IPS-20b (cell line): Measurements from ENCODE around the gene GJB1.

ENCODE experiments used
- H3K27ac ChIP-seq: one replicate; pipeline ENCODE4 v1.5.1; 2013; ENCODE audit warnings: low read length
- H3K27me3 ChIP-seq: 2 replicates; pipeline ENCODE4 v1.6.1; 2013; ENCODE audit warnings: mild to moderate bottlenecking, low read length, inconsistent platforms; ENCODE audit not compliant: insufficient read depth
- H3K36me3 ChIP-seq: 2 replicates; pipeline ENCODE4 v1.6.1; 2013; ENCODE audit warnings: low read depth, mild to moderate bottlenecking, inconsistent platforms, low read length, moderate library complexity; ENCODE audit not compliant: insufficient read depth
- H3K4me1 ChIP-seq: 2 replicates; pipeline ENCODE4 v1.6.1; 2013; ENCODE audit warnings: mild to moderate bottlenecking, control low read depth, inconsistent platforms, low read length, moderate library complexity; ENCODE audit not compliant: insufficient read depth
- H3K4me3 ChIP-seq: 2 replicates; pipeline ENCODE4 v1.5.1; 2013; ENCODE audit warnings: mild to moderate bottlenecking, low read length, inconsistent platforms
- H3K9ac ChIP-seq: 2 replicates; pipeline ENCODE4 v1.6.1; 2013; ENCODE audit warnings: low read depth, mild to moderate bottlenecking, inconsistent platforms, low read length, moderate library complexity
- H3K9me3 ChIP-seq: 2 replicates; pipeline ENCODE4 v1.6.1; 2013; ENCODE audit warnings: mild to moderate bottlenecking, low read depth, low read length, inconsistent platforms; ENCODE audit not compliant: insufficient read depth

The GJB1 gene

GRCh38 chrX:71184092-71184491 is 38.9 kb upstream of the GJB1 start:
- H3K4me1 ChIP-seq = peaks cover 14% of the 10 kb centered on the region
- no peak overlapping the region for H3K27ac ChIP-seq
- no peaks in the 10 kb centered on the region for H3K9me3 ChIP-seq
- no peaks in the 10 kb centered on the region for H3K27me3 ChIP-seq
- no peak overlapping the region for H3K9ac ChIP-seq
- no peaks in the 10 kb centered on the region for H3K36me3 ChIP-seq
- no peak overlapping the region for H3K4me3 ChIP-seq

GRCh38 chrX:71184803-71185495 is 38.1 kb upstream of the GJB1 start:
- Histone ChIP-seq H3K4me3 (no peak overlapping the region), H3K27ac (no peak overlapping the region), H3K4me1 (peaks cover 14% of the 10 kb centered on the region), H3K27me3 (no peaks in the 10 kb centered on the region), H3K9me3 (no peaks in the 10 kb centered on the region), H3K36me3 (no peaks in the 10 kb centered on the region), H3K9ac (no peak overlapping the region)

GRCh38 chrX:71191248-71191647 is 31.8 kb upstream of the GJB1 start:
- H3K4me1 ChIP-seq = peaks cover 9% of the 10 kb centered on the region
- H3K4me3 ChIP-seq = no peak overlapping the region
- H3K9me3 ChIP-seq = no peaks in the 10 kb centered on the region
- no peak overlapping the region for H3K27ac ChIP-seq
- H3K27me3 ChIP-seq = no peaks in the 10 kb centered on the region
- no peaks in the 10 kb centered on the region for H3K36me3 ChIP-seq
- H3K9ac ChIP-seq = no peak overlapping the region

GRCh38 chrX:71195964-71196649 is 26.9 kb upstream of the GJB1 start:
- Histone ChIP-seq H3K9me3 (no peaks in the 10 kb centered on the region), H3K9ac (no peak overlapping the region; the same call in 1 of the 2 replicates), H3K36me3 (no peaks in the 10 kb centered on the region), H3K4me3 (no peak overlapping the region), H3K4me1 (peaks cover 9% of the 10 kb centered on the region), H3K27ac (no peak overlapping the region), H3K27me3 (no peaks in the 10 kb centered on the region)

GRCh38 chrX:71198066-71198465 is 25.0 kb upstream of the GJB1 start:
- Histone ChIP-seq H3K4me1 (peaks cover 8% of the 10 kb centered on the region), H3K4me3 (no peak overlapping the region), H3K9me3 (no peaks in the 10 kb centered on the region), H3K27ac (no peak overlapping the region), H3K27me3 (no peaks in the 10 kb centered on the region), H3K36me3 (no peaks in the 10 kb centered on the region), H3K9ac (no peak overlapping the region)

GRCh38 chrX:71199252-71200008 is 23.6 kb upstream of the GJB1 start:
- no peaks in the 10 kb centered on the region for H3K27me3 ChIP-seq
- no peaks in the 10 kb centered on the region for H3K9me3 ChIP-seq
- H3K27ac ChIP-seq = no peak overlapping the region
- no peak overlapping the region for H3K4me3 ChIP-seq
- no peak overlapping the region for H3K9ac ChIP-seq
- H3K4me1 ChIP-seq = peaks cover 8% of the 10 kb centered on the region
- H3K36me3 ChIP-seq = no peaks in the 10 kb centered on the region

GRCh38 chrX:71210816-71211215 is 12.2 kb upstream of the GJB1 start:
- Histone ChIP-seq H3K36me3 (no peaks in the 10 kb centered on the region), H3K27ac (no peak overlapping the region), H3K4me3 (no peak overlapping the region), H3K9ac (no peak overlapping the region), H3K4me1 (no peaks in the 10 kb centered on the region), H3K9me3 (no peaks in the 10 kb centered on the region), H3K27me3 (no peaks in the 10 kb centered on the region)

- Histone ChIP-seq H3K4me1 (peaks cover 5% of the 10 kb centered on the region; the same call in 1 of the 2 replicates), H3K9me3 (no peaks in the 10 kb centered on the region), H3K36me3 (no peaks in the 10 kb centered on the region), H3K27me3 (no peaks in the 10 kb centered on the region), H3K4me3 (no peak overlapping the region), H3K27ac (no peak overlapping the region), H3K9ac (no peak overlapping the region)
These were observed 10.5 kb upstream of the GJB1 start for GRCh38 chrX:71212536-71212935.

GRCh38 chrX:71214152-71214551 is 8.9 kb upstream of the GJB1 start:
- Histone ChIP-seq H3K4me3 (no peak overlapping the region), H3K9me3 (no peaks in the 10 kb centered on the region), H3K27me3 (no peaks in the 10 kb centered on the region), H3K4me1 (peaks cover 5% of the 10 kb centered on the region; the same call in 1 of the 2 replicates), H3K27ac (no peak overlapping the region), H3K9ac (no peak overlapping the region), H3K36me3 (no peaks in the 10 kb centered on the region)

GRCh38 chrX:71214604-71215337 is 8.3 kb upstream of the GJB1 start:
- H3K36me3 ChIP-seq = no peaks in the 10 kb centered on the region
- no peaks in the 10 kb centered on the region for H3K9me3 ChIP-seq
- no peak overlapping the region for H3K9ac ChIP-seq
- no peak overlapping the region for H3K27ac ChIP-seq
- H3K4me1 ChIP-seq = peaks cover 5% of the 10 kb centered on the region; the same call in 1 of the 2 replicates
- H3K27me3 ChIP-seq = no peaks in the 10 kb centered on the region
- no peak overlapping the region for H3K4me3 ChIP-seq

- H3K4me1 ChIP-seq = peaks cover 5% of the 10 kb centered on the region; the same call in 1 of the 2 replicates
- H3K9ac ChIP-seq = no peak overlapping the region
- no peaks in the 10 kb centered on the region for H3K27me3 ChIP-seq
- no peaks in the 10 kb centered on the region for H3K36me3 ChIP-seq
- H3K4me3 ChIP-seq = no peak overlapping the region
- H3K27ac ChIP-seq = no peak overlapping the region
- no peaks in the 10 kb centered on the region for H3K9me3 ChIP-seq
These were observed 7.6 kb upstream of the GJB1 start for GRCh38 chrX:71215338-71215912.
